Lower leg skin (tissue), 4 donors: ENCODE measurements around the gene GNG7. TPM values are rescaled to one million over a fixed set of nuclear protein-coding genes. Genes with fewer than 3 reads are reported as not detected.
A peak's percentile ranks its signal among the peaks of the same experiment; 100 is the strongest.
"Not testable (repeated sequence)": the region's sequence is repeated elsewhere in the genome, so short reads cannot be mapped to it uniquely, and the experiment has no call there.

Source experiments
- DNase-seq, 2 donors: peaks; one replicate each; pipeline ENCODE4 v3.0.0-alpha.2; 2019; ENCODE audit warnings: low spot score in 2 of 2
- H3K4me3 ChIP-seq: fragments of 200-600 bp; sonication (generic); 2 replicates; pipeline ENCODE4 v1.5.1; 2017; ENCODE audit warnings: mild to moderate bottlenecking, low read depth; ENCODE audit not compliant: poor library complexity, severe bottlenecking
- CTCF ChIP-seq, 3 donors: fragments of 450-650 bp; IDR thresholded peaks; one replicate each; pipeline ENCODE4 v1.5.1; 2016; ENCODE audit warnings: antibody characterized with exemption in 3 of 3, mild to moderate bottlenecking in 3 of 3, moderate library complexity in 2 of 3
- POLR2A ChIP-seq, 2 donors: fragments of 450-650 bp; IDR thresholded peaks; one replicate each; pipeline ENCODE4 v1.6.1; 2016 to 2017; ENCODE audit warnings: antibody characterized with exemption in 2 of 2, mild to moderate bottlenecking in 1 of 2, moderate library complexity in 1 of 2
- WGBS, 2 donors: methylation state at CpG; one replicate each; pipeline ENCODE4 v1.1.5; 2018; 5-methylcytosine and 5-hydroxymethylcytosine counted together
- intact Hi-C: fragments of 100-400 bp; cut with DNase I; formaldehyde crosslinking; loops from one replicate; pipeline ENCODE4 v1.15.0; 2023; ENCODE audit warnings: low total_unique reads
- total RNA-seq, 4 donors: library from RNA; depleted of rRNA; stranded (reverse); fragments of >200 nt; gene quantifications; one replicate each; pipeline ENCODE4 v1.1.0, GENCODE V29; 2016

GNG7 gene
- total RNA-seq, 4 donors from 2014 or later = 0.59 to 3.4 (median 2.4) TPM

GRCh38 chr19:2575734-2576481 is 126.6 kb downstream of the GNG7 start:
- TF ChIP-seq CTCF (IDR thresholded peaks at IDR 0.05) = peak in 1 of 3 donors; percentile 93
- TF ChIP-seq POLR2A (IDR thresholded peaks at IDR 0.05) = no peak
- WGBS, 2 donors = 61 to 69% methylated on average over 32 to 37 of the region's 37 CpGs
- H3K4me3 ChIP-seq = no peak overlapping the region
- intact Hi-C loops = no loop called here
- peak; percentile 85 to 97 for DNase-seq

DNA sequence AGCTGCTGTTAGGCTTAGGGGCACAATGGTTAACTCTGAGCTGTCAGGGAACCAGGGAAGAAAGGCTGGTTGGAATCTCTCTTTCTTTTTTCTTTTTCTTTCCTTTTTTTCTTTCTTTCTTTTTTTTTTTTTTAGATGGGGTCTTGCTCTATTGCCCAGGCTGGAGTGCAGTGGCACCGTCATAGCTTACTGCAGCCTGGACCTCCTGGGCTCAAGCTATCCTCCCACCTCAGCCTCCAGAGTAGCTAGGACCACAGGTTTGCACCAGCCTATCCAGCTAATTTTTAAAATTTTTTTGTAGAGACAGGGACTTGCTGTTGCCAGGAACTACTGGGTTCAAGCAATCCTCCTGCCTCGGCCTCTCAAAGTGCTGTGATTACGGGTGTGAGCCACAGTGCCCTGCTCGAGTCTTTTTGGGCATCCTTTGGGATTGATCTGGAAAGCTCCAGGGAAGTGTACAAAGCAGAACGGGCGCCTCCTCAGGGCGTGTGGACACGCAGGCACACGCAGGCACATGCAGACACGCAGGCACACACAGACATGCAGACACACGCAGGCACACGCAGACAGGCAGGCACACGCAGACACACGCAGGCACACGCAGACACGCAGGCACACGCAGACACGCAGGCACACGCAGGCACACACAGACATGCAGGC is 127.4 kb downstream of the GNG7 start:
- H3K4me3 ChIP-seq = no peak overlapping the region
- WGBS, 2 donors = 68 to 78% methylated on average over 15 to 19 of the region's 19 CpGs
- intact Hi-C loops = no loop called here
- TF ChIP-seq POLR2A (IDR thresholded peaks at IDR 0.05) (no peak), CTCF (IDR thresholded peaks at IDR 0.05) (no peak)
- peak in 1 of 2 donors; percentile 80 for DNase-seq

- DNase-seq = peak in 1 of 2 donors; percentile 75
- intact Hi-C loops = no loop called here
- H3K4me3 ChIP-seq = no peak overlapping the region
- WGBS, 2 donors = 92 to 93% methylated on average over 15 of the region's 15 CpGs
- TF ChIP-seq POLR2A (IDR thresholded peaks at IDR 0.05) (no peak), CTCF (IDR thresholded peaks at IDR 0.05) (no peak)
These were observed 128.0 kb downstream of the GNG7 start for GRCh38 chr19:2574478-2574931.

DNA sequence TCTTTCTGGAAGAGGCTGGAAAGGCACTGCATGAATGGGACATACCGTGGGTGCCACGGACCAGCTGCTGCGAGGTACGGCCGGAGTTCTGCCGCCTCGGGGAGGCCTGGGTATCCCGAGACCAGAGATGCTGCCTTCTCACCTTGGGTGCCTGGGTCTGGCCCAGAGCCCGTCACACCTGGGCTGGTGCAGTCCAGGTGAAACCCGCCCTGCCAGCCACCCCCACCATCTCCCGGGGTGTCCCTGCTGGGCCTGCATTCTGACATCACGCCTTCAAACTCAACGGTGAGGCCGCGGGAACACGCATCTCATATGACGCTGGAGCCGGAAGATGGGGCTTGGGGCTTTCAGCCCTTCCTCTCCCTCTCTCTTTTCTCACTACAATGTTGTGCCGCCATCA is 128.6 kb downstream of the GNG7 start:
- TF ChIP-seq CTCF (IDR thresholded peaks at IDR 0.05) = no peak
- TF ChIP-seq POLR2A (IDR thresholded peaks at IDR 0.05) = no peak
- intact Hi-C loops = no loop called here
- DNase-seq = peak in 1 of 2 donors; percentile 82
- H3K4me3 ChIP-seq = no peak overlapping the region
- 84 to 86% methylated on average over 19 of the region's 19 CpGs for WGBS, 2 donors

GRCh38 chr19:2572152-2572551 is 130.3 kb downstream of the GNG7 start:
- DNase-seq, H3K4me3 ChIP-seq, intact Hi-C loops: not testable (repeated sequence)
- WGBS, 2 donors = 51 to 57% methylated on average over 12 of the region's 12 CpGs
